Stimulated activated CD8-positive, alpha-beta memory T cell treated with anti-CD3 and anti-CD28 coated beads, Interleukin-12 subunit alpha, Interleukin-12 subunit beta, amount 100 ng/mL, for 4 hours (primary cell): Measurements from ENCODE around the gene LSM3.
"Not testable (repeated sequence)": the region's sequence is repeated elsewhere in the genome, so short reads cannot be mapped to it uniquely, and the experiment has no call there.

Experiments
- DNase-seq: peaks from one replicate; pipeline ENCODE4 v3.0.0-alpha.2; 2020; ENCODE audit warnings: low read depth

Gene LSM3

GRCh38 chr3:14222457-14222856, 43.8 kb downstream of the LSM3 start:
- no peak for DNase-seq

- no peak for DNase-seq
Measured at GRCh38 chr3:14222900-14223594, 44.4 kb downstream of the LSM3 start.

DNA sequence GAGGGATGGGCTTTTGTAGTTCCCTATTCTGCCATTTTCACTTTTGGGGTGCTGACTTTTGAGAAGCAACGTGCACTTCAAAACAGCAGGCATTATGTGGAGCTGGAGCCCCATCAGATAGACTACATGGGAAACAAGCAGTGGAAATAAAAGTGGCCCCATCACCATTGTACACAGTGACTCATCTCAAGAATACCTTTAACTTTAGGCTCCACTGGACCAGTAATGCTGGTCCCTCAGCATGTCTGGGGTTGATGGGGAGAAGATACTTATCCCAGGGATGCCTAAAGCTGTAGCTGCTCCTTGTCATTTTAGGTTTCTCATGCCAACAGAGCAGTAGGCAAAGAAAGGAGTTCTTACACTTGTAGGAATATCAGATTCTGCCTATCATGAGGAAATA, 45.0 kb downstream of the LSM3 start:
- no peak for DNase-seq

DNA sequence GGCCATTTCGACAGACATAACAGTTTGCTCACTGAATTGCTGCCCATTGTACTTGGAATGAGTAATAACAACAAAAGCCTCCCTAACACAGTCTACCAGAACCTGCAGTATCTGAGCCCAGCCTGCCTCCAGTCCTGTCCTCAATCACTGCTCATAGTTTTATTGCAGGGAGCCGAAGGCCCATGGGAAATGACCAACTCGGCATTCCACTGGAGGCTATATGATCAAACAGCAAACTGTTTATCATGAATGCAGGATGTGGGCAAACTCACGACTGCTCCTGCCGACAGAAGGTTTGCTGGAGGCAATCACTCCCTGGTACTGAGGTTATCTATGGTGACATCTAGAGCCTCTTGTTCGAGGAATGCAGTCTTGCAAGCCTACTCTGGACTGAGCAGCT, 46.3 kb downstream of the LSM3 start:
- no peak for DNase-seq

DNA sequence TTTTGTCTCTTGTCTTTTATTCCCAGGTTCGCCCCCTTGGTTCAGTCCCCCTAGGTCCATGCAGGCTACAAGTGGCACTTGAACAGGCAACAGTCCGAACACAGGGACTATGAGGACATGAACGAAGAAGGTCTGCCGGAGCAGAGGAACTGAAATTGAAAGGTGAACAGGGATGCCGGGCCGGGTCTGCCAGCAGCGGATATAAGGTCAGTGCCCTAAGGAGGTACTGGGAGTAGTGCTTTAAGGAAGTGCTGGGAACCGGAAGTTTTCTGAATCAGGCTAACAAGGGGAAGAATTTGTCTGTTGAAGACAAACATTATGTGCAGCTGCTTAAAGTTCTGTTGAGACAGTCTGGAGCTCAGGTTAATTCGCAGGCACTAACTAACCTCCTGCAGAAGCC, 46.8 kb downstream of the LSM3 start:
- DNase-seq, result no peak

- DNase-seq, result not testable (repeated sequence)
Measured at GRCh38 chr3:14226351-14226750, 47.7 kb downstream of the LSM3 start.

DNA sequence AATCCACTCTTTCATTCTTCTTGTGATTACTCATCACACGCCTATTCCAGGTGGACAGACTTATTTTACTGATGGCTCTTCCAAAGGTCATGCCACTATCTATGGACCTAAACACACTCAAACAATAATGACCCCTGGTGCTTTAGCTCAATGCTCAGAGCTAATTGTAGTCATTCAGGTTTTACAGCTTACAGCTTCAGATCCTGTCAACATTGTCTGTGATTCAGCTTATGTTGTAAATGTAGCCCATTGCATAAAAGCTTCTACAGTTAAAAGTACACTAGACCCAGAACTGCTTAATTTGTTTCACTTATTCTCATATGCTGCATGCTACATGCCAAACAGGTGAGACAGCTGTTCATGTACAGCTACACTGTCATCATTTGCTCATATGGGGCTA, 49.2 kb downstream of the LSM3 start:
- DNase-seq, result no peak

- DNase-seq, result no peak
Measured at GRCh38 chr3:14228681-14229470, 50.3 kb downstream of the LSM3 start.

DNA sequence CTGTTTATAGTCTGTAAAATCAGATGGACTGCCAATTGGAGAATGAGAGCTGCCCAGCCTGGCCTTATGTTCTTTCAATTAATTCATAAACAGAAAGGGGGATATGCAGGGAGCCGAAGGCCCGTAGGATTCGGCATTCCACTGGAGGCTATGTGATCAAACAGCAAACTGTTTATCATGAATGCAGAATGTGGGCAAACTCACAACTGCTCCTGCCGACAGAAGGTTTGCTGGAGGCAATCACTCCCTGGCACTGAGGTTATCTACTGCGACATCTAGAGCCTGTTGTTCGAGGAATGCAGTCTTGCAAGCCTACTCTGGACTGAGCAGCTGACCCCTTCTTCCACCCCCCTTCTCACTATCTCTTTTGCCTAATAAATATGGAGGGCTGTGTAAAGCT, 51.1 kb downstream of the LSM3 start:
- not testable (repeated sequence) for DNase-seq

DNA sequence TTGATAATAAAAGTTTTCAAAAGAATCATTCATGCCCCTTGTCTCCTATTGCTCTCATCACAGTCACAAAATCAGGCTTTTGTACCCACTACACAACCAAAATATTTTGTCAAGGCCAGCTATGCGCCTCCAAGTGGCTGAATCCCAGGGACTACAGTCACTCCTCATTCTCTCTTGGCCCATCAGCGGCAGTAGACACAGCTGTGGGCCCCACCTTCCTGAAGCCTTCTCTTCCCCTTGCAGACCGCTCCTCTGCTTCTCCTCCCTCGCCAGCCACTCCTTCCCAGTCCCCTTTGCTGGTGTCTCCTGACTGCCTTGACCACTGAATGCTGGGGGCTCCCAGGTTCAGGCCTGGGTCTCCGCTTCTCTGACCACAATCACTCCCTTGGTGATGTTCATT, 52.1 kb downstream of the LSM3 start:
- no peak for DNase-seq

DNA sequence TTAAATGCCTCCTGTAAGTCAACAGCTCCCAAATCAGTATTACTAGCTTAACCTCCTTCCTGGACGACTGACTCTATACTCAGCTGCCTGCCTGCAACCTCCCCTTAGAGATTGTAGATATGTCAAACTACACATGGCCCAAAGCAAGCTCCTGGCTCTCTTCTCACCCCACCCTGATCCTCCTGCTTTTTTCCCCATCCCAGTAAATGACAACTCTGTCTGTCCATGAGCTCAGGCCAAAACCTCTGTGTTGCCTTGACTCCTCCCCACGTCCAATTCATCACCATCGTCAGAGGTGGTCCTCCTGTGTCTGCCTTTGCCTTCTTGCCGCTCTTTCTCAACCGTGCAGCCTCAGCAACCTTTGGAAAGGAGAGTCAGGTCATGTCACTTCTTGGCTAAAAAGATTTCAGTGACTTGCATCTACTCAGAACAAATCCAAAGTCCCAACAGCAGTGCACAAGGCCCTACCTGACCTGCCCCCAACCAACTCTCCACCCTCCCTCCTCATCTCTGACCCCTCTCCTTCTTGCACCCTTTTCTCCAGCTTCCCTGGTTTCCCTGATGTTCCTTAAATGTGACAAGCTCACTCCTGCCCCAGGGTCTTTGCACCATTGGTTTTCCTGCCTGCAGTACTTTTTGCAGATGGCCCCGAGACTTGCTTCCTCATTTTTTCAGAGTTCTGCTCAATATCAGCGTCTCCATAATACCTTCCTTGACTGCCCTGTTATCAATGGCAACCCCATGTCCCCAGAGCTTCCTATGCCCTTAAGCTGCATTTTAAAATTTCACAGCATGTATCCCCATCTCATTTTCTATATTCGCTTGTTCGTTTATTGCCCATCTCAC, 52.8 kb downstream of the LSM3 start:
- no peak for DNase-seq

GRCh38 chr3:14231998-14232501, 53.4 kb downstream of the LSM3 start:
- no peak for DNase-seq

DNA sequence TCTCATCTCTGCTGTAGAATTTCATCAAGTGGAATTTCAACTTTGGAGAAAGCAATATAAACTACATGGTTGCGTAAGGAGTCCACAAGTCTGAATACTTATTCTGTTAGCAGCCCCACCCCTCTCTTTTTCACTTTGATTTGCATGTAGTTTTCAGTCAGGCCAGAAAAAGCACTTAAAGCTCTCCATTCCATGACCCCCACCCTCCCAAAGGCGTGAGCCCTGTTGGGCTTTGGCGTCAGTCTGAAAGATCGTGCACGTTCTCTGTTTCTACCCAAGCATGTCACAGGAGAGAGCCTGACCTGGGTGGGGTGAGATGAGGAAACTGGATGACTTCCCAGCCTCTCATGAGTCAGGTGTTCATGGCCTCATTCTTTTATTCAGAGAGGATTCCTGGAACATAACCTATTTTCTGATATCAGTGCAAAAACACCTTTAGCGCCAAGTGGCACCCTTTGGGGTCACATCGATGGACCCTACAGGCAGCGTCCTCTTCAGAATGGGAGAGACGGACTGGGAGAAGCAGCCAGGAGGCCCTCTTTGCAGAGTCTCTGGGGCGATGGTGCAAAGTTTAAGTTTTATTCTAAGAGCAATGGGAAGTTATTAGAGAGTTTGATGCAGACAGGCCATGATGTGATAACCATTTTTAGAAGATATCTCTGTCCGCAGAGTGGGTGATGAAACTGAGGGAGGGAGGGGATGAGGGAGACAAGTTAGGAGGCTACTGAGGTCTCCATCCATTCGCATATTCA, 55.8 kb downstream of the LSM3 start:
- DNase-seq, result no peak

GRCh38 chr3:14235003-14235911, 56.6 kb downstream of the LSM3 start:
- DNase-seq, result no peak

- no peak for DNase-seq
Measured at GRCh38 chr3:14235912-14236295, 57.3 kb downstream of the LSM3 start.

- DNase-seq, result no peak
Measured at GRCh38 chr3:14236902-14237301, 58.3 kb downstream of the LSM3 start.

DNA sequence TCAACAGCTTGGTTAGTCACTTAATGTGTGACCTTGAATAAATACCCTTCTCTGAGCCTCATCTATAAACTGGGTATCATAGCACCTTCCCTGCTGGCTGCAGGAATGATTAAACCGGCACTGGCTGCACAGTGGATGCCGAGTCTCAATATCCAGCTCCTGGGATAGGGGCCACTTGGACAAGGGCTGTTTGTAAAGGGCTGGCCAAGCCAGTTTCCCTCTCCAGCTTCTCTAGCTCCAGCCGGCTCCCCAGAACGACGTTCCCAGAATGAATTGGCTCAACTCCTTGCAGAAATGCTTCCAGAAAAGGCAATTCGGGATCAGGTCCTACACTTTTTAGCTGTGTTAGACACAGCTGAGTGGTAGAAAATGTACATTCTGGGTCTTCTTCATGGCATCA, 58.8 kb downstream of the LSM3 start:
- no peak for DNase-seq

DNA sequence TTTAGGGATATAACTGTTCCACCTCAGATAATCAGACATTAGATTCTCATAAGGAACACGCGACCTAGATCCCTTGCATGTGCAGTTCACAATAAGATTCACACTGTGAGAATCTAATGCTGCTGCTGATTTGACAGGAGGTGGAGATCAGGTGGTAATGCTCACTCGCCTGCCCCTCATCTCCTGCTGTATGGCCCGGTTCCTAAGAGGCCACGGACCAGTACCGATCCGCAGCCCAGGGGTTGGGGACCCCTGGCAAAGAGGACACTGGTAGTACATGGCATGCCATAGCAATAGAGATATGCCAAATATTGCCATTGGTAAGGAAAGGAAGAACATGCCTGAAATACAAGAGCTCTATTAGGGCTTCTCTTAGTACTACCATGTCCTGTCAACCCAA, 59.7 kb downstream of the LSM3 start:
- no peak for DNase-seq

- DNase-seq, result no peak
Measured at GRCh38 chr3:14238930-14239329, 60.3 kb downstream of the LSM3 start.

GRCh38 chr3:14239940-14240339, 61.3 kb downstream of the LSM3 start:
- no peak for DNase-seq

DNA sequence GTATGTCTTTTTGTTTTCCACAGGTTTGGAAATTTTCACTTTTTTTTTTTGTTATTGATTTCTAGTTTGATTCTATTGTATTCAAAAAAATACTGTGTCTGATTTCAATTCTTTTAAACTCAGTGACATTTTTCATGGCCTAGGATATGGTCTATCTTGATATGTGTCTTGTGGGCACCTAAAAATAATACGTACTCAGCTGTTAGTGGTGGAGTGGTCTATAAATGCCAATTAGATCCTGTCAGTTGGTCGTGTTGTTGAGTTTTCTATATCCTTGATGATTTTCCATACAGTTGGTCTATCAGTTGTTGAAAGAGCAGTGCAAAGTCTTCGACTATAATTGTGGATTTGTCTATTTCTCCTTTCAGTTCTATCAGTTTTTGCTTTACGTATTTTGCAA, 61.7 kb downstream of the LSM3 start:
- no peak for DNase-seq
